HG02840 (cell line): Measurements from ENCODE around the gene MYLIP.
"Not testable (repeated sequence)": the region's sequence is repeated elsewhere in the genome, so short reads cannot be mapped to it uniquely, and the experiment has no call there.

ENCODE experiments used
- ATAC-seq: cut with Tn5 transposase; IDR thresholded peaks from one replicate; pipeline ENCODE4 v1.9.1; 2021; ENCODE audit warnings: mild to moderate bottlenecking, moderate library complexity, moderate number of reproducible peaks; ENCODE audit not compliant: unreplicated experiment, low FRiP score

The MYLIP gene

GRCh38 chr6:16166871-16167608, 38.2 kb downstream of the MYLIP start:
- ATAC-seq: no peak

DNA sequence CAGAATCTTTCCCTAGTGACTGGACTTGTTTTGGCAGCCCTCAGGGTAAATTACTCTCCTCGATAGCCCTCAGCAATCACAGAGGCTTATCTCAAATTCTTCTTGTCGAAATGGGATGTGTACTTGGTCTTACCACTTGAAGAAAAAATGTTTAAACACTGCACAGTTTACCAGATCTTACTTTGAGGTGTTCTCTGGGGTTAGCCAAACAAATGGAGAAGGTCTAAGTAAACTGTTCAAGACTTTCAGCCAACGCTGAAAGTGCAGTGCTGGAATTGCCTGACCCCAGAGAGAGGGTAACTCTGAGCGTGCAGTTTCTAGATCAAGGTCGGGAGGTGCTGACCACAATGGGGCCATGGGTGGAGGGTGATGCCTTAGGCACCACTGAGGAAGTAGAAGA, 39.2 kb downstream of the MYLIP start:
- no peak for ATAC-seq

GRCh38 chr6:16168858-16169257, 40.0 kb downstream of the MYLIP start:
- no peak for ATAC-seq

DNA sequence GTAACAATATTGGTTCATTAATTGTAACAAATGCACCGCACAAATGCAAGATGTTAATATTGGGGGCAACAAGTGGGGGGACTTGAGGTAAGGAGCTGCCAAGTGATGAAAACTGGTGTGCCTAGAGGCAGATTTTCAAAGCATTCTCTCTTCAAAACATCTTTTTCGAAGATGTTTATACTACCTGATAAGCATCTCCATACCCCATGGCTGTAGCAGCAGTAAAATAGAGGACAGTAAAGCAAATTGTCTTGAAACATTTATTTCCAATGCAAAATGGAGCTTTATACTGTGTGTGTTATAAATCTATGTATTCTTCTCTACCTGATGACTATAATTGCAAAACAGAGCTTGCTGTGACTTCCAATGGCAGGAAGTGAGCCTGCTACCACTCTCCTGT, 42.5 kb downstream of the MYLIP start:
- no peak for ATAC-seq

DNA sequence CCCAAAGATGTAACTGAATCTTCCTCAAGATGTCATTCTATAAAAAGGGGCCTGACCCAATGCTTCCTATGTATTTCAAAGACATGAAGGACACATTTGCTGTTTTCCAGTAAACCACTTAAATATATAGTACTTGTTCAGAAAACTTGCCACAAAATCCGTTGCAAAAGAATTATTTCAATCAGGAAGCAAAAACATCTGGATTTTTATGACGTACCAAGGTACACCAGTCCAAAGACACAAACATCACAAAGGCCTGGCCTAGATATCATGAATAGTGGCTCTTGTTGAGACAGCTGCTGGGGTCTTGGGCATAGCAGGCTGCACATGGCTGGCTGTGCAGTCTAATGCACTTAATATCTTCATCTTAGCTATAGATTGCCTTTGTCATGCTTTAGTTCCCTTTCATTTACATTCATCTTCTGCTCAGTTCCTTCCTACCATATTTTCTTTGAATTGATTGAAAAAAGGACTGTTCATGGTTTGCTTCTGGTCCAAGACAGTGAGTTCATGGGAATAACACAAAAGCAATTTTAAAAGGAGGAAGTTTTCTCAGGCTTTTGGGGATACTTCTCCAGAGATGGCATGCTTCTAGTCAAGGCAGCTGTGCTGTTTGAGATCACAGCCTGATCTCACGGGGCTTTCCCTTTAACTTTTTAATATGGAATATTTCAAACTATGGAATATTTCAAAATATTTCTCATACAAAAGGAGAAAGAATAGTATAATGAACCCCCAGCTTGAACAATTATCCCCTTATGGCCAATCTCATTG, 44.5 kb downstream of the MYLIP start:
- ATAC-seq: no peak

- ATAC-seq: no peak
These were observed 45.7 kb downstream of the MYLIP start for GRCh38 chr6:16174416-16175078.

- not testable (repeated sequence) for ATAC-seq
These were observed 47.7 kb downstream of the MYLIP start for GRCh38 chr6:16176600-16176999.

DNA sequence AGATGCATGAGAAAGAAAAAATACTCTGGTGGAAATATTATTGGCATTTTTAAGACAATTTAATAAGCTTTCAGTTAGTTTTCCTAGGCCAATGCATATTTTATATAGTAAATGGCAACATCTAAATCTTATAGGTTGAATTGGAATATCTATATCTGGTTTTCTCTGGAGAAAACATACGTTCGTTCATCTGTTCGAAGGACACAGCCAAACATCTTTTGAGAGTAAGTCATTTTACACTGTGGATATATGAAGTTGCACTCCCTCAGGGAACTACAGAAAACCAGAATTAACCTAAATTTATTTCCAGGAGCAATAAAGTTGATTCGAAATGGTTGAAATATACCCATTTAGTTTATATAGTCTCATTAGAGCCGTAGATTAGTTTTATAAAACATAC, 49.0 kb downstream of the MYLIP start:
- ATAC-seq: no peak

DNA sequence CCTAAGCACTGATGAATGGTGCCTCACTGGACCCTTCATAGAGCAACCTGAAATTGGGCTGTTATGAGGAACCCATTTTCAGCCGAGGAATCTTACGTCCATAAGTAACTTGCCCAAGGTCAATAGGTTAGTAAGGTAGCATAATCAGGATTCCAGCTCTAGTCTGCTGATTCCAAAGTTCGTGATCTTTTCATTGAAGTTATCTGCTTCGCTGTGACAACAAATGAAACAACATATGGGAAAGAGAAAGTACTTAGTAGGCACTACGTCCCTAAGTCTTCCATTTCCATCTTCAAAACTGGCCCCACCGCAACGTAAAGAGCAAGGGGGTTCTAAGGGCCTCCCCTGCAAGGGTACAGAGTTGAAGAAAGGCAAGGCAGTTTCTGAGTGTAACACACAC, 49.5 kb downstream of the MYLIP start:
- no peak for ATAC-seq

DNA sequence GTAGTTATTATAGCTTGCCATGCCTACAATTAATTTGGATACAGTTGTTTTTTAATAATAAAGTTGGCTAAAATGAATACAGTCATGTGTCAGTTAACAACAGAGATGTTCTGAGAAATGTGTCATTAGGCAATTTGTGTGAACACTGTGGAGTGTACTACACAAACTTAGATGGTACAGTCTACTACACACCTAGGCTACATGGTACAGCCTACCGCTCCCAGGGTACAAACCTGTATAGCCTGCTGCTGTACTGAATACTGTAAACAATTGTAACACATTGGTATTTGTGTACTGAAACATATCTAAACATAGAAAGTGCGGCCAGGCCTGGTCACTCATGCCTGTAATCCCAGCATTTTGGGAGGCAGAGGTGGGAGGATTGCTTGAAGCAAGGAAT, 50.2 kb downstream of the MYLIP start:
- no peak for ATAC-seq

DNA sequence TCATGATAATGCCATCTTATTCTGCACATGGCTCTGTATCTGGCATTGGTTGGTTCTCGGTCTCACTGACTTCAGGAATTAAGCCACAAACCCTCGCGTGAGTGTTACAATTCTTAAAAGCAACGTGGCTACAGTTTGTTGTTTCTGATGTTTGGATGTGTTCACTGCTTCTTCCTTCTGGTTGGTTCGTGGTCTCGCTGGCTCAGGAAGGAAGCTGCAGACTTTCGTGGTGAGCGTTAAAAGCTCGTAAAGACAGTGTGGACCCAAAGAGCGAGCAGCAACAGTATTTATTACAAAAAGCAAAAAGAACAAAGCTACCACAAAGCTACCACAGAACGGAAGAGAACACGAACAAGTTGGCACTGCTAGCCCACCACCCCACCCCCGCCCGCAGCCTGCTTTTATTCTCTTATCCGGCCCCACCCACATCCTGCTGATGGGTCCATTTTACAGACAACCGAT, 51.1 kb downstream of the MYLIP start:
- no peak for ATAC-seq

DNA sequence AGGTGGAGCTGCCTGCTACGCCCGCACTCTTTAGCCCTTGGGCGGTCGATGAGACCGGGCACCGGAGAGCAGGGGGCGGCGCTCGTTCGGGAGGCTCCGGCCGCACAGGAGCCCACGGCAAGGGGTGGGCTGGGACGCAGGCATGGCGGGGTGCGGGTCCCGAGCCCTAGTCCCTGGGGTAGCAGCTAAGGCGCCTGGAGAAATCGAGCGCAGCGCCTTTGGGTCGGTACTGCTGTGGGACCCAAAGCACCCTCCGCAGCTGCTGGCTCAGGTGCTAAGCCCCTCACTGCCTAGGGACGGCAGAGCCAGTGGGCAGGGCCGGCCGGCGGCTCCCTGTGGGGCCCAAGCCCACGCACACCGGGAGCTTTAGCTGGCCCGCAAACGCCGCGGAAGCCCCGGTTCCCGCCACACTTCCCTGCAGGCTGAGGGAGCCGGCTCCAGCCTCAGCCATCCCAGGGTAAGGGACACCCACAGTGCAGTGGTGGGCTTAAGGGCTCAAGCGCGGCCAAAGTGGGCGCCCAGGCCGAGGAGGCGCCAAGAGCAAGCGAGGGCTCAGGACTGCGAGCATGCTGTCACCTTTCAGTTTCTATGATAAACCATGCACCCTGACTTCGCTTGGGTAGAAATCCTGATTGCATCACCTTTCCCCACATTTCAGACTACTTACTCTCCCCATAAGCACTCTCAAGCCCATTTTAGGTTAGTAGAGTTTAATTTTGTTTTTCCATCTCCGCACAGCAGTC, 52.0 kb downstream of the MYLIP start:
- no peak for ATAC-seq

DNA sequence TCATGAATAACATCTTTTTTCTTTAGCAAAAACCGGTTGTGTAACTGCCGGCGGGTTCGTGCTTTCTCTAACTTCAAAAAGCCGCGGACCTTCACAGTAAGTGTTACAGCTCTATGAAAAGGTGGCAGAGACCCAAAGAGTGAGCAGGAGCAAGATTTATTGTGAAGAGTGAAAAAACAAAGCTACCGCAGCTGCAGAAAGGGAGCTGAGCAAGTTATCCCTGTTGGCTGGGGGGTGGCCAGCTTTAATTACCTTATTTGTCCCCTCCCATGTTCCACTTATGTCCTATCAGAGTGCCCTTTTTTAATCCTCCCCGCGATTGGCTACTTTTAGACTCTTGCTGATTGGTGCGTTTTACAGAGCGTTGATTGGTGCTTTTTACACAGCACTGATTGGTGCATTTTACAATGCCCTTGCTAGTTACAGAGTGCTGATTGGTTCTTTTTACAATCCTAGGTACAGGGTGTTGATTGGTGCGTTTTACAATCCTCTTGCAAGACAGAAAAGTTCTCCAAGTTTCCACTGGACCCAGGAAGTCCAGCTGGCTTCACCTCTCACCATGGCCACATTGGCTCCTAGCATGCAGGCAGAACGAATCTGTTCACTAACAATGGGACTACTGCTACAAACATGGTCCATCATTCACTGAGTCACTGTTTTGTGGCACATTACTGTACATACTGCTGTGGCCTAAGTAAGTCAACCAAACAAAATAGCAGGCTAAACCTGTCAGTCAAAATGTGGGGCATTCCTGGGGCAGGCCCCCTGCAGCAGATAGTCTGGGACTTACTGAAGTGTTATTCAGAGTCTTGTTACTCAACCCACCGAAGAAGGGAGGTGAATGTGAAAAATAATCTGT, 52.8 kb downstream of the MYLIP start:
- ATAC-seq: no peak

- ATAC-seq: no peak
These were observed 54.3 kb downstream of the MYLIP start for GRCh38 chr6:16183187-16183664.

- no peak for ATAC-seq
These were observed 55.2 kb downstream of the MYLIP start for GRCh38 chr6:16184129-16184528.

DNA sequence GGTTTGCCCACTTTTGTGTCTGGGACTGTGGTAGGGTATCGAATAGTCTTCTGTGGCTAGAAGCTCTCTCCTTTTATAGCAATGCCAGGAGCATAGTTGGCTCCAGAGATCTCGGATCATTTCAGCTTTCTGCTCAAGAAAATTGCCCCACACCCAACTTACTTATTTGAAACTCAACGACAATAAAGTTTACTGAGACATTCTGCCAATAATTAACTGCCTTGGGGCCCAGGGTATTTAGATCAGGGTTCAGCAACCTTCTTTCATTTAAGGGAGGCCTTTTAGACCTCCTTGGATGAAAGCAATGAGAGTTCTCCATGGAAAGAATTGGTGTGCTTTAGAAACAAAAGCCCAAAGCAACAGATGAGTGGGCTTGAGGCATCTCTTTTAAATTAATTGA, 55.7 kb downstream of the MYLIP start:
- no peak for ATAC-seq

- ATAC-seq: no peak
These were observed 58.3 kb downstream of the MYLIP start for GRCh38 chr6:16187176-16187575.

- no peak for ATAC-seq
These were observed 61.3 kb downstream of the MYLIP start for GRCh38 chr6:16190214-16190613.

GRCh38 chr6:16196260-16196983, 67.5 kb downstream of the MYLIP start:
- ATAC-seq: no peak
